H9 (cell line): ENCODE measurements around the gene AP3D1. TPM values are rescaled to one million over a fixed set of nuclear protein-coding genes. Genes with fewer than 3 reads are reported as not detected.

Source experiments
- DNase-seq: peaks from one replicate; pipeline ENCODE4 v3.0.0-alpha.2; 2017
- H2AFZ ChIP-seq: one replicate; pipeline ENCODE4 v1.6.1; 2013; ENCODE audit warnings: mild to moderate bottlenecking, low read length, control low read depth, moderate library complexity
- H2AK5ac ChIP-seq: 2 replicates; pipeline ENCODE4 v1.6.1; 2013; ENCODE audit warnings: low read length, control low read depth, mixed read lengths; ENCODE audit not compliant: insufficient read length
- H2BK120ac ChIP-seq: one replicate; pipeline ENCODE4 v1.6.1; 2013; ENCODE audit warnings: low read depth, mild to moderate bottlenecking, low read length, control low read depth, inconsistent platforms; ENCODE audit not compliant: poor library complexity, severe bottlenecking
- H2BK12ac ChIP-seq: 2 replicates; pipeline ENCODE4 v1.6.1; 2013; ENCODE audit warnings: low read length, control low read depth, mixed read lengths, low read depth; ENCODE audit not compliant: insufficient read length
- H2BK15ac ChIP-seq: 2 replicates; pipeline ENCODE4 v1.6.1; 2013; ENCODE audit warnings: low read depth, low read length, control low read depth
- H2BK20ac ChIP-seq: one replicate; pipeline ENCODE4 v1.6.1; 2013; ENCODE audit warnings: low read depth, mild to moderate bottlenecking, low read length, control low read depth, inconsistent platforms; ENCODE audit not compliant: poor library complexity, severe bottlenecking
- H2BK5ac ChIP-seq: 2 replicates; pipeline ENCODE4 v1.6.1; 2013; ENCODE audit warnings: low read length, control low read depth, mixed read lengths; ENCODE audit not compliant: insufficient read length
- H3K14ac ChIP-seq: 2 replicates; pipeline ENCODE4 v1.6.1; 2013; ENCODE audit warnings: low read length, control low read depth; ENCODE audit not compliant: insufficient read depth
- H3K18ac ChIP-seq: 2 replicates; pipeline ENCODE4 v1.6.1; 2013; ENCODE audit warnings: low read depth, mild to moderate bottlenecking, mixed read lengths, low read length, control low read depth; ENCODE audit not compliant: insufficient read length
- H3K23ac ChIP-seq: 2 replicates; pipeline ENCODE4 v1.6.1; 2013; ENCODE audit warnings: low read length, control low read depth, mixed read lengths, low read depth; ENCODE audit not compliant: insufficient read length
- H3K23me2 ChIP-seq: 2 replicates; pipeline ENCODE4 v1.6.1; 2013; ENCODE audit warnings: low read depth, mild to moderate bottlenecking, mixed read lengths, low read length, control low read depth; ENCODE audit not compliant: insufficient read length, poor library complexity, severe bottlenecking
- H3K27ac ChIP-seq: 2 replicates; pipeline ENCODE4 v1.5.1; 2013; ENCODE audit warnings: low read length, control low read depth, mixed read lengths, low read depth; ENCODE audit not compliant: insufficient read length
- H3K27me3 ChIP-seq: 2 replicates; pipeline ENCODE4 v1.6.1; 2013; ENCODE audit warnings: low read length, control low read depth, inconsistent platforms; ENCODE audit not compliant: insufficient read depth
- H3K4ac ChIP-seq: 2 replicates; pipeline ENCODE4 v1.6.1; 2013; ENCODE audit warnings: low read depth, mild to moderate bottlenecking, control low read depth, inconsistent platforms, low read length, moderate library complexity
- H3K4me1 ChIP-seq: 2 replicates; pipeline ENCODE4 v1.6.1; 2013; ENCODE audit warnings: low read length, control low read depth, inconsistent platforms; ENCODE audit not compliant: insufficient read depth
- H3K4me2 ChIP-seq: 2 replicates; pipeline ENCODE4 v1.6.1; 2013; ENCODE audit warnings: low read length, control low read depth, mixed read lengths; ENCODE audit not compliant: insufficient read length, insufficient read depth
- H3K56ac ChIP-seq: 2 replicates; pipeline ENCODE4 v1.6.1; 2013; ENCODE audit warnings: low read depth, mild to moderate bottlenecking, mixed read lengths, low read length, control low read depth; ENCODE audit not compliant: insufficient read length
- H3K79me1 ChIP-seq: 2 replicates; pipeline ENCODE4 v1.6.1; 2013; ENCODE audit warnings: low read depth, mild to moderate bottlenecking, moderate library complexity, low read length, control low read depth, inconsistent platforms; ENCODE audit not compliant: insufficient read depth, poor library complexity, severe bottlenecking
- H3K79me2 ChIP-seq: 2 replicates; pipeline ENCODE4 v1.6.1; 2013; ENCODE audit warnings: low read length, control low read depth, inconsistent platforms; ENCODE audit not compliant: insufficient read depth
- H3K9ac ChIP-seq: 2 replicates; pipeline ENCODE4 v1.6.1; 2013; ENCODE audit warnings: low read length, control low read depth, mixed read lengths; ENCODE audit not compliant: insufficient read length; ENCODE audit errors: extremely low read depth
- H3K9me3 ChIP-seq: one replicate; pipeline ENCODE4 v1.6.1; 2013; ENCODE audit warnings: low read depth, low read length, inconsistent platforms; ENCODE audit not compliant: control insufficient read depth
- H3T11ph ChIP-seq: one replicate; pipeline ENCODE4 v1.6.1; 2013; ENCODE audit warnings: mild to moderate bottlenecking, low read length, control low read depth, inconsistent platforms
- H4K20me1 ChIP-seq: one replicate; pipeline ENCODE4 v1.6.1; 2013; ENCODE audit not compliant: control insufficient read depth, insufficient read length, insufficient read depth
- H4K5ac ChIP-seq: 2 replicates; pipeline ENCODE4 v1.6.1; 2013; ENCODE audit warnings: low read depth, mild to moderate bottlenecking, mixed read lengths, low read length, control low read depth; ENCODE audit not compliant: insufficient read length
- H4K8ac ChIP-seq: replicated peaks from 2 replicates; pipeline ENCODE4 v1.6.1; 2013; ENCODE audit warnings: low read length, control low read depth, mixed read lengths, low read depth; ENCODE audit not compliant: insufficient read length
- H4K91ac ChIP-seq: 2 replicates; pipeline ENCODE4 v1.6.1; 2013; ENCODE audit warnings: low read depth, mild to moderate bottlenecking, moderate library complexity, mixed read lengths, low read length, control low read depth; ENCODE audit not compliant: insufficient read length
- H3K27ac Mint-ChIP-seq, 3 experiments: 2 replicates in 2 of 3; 3 replicates in 1 of 3; pipeline ENCODE4 v1.8.0; 2020 to 2021; ENCODE audit warnings: mixed read lengths in 3 of 3, mild to moderate bottlenecking in 1 of 3, moderate library complexity in 1 of 3
- H3K27me3 Mint-ChIP-seq: 2 replicates; pipeline ENCODE4 v1.8.0; 2021; ENCODE audit warnings: low read depth, mild to moderate bottlenecking, moderate library complexity, mixed read lengths
- H3K36me3 Mint-ChIP-seq, 3 experiments: 2 replicates in 2 of 3; 3 replicates in 1 of 3; pipeline ENCODE4 v1.8.0; 2020 to 2021; ENCODE audit warnings: low read depth in 3 of 3, mixed read lengths in 3 of 3; ENCODE audit not compliant: insufficient read depth in 1 of 3
- H3K4me1 Mint-ChIP-seq, 2 experiments: 2 replicates each; pipeline ENCODE4 v1.8.0; 2020; ENCODE audit warnings: mixed read lengths in 2 of 2
- H3K4me3 Mint-ChIP-seq, 2 experiments: 2 replicates in 1 of 2; 3 replicates in 1 of 2; pipeline ENCODE4 v1.8.0; 2020 to 2021; ENCODE audit warnings: mild to moderate bottlenecking in 2 of 2, mixed read lengths in 2 of 2, moderate library complexity in 1 of 2
- H3K9me3 Mint-ChIP-seq, 2 experiments: 2 replicates in 1 of 2; 3 replicates in 1 of 2; pipeline ENCODE4 v1.8.0; 2020; ENCODE audit warnings: mild to moderate bottlenecking in 2 of 2, mixed read lengths in 2 of 2, moderate library complexity in 1 of 2
- WGBS: extraction: QIAGEN DNeasy Blood & Tissue Kit; methylation state at CpG from one replicate; pipeline ENCODE4 v1.1.7; 2013; ENCODE audit warnings: missing lambda C conversion rate, low lambda C conversion rate, mixed read lengths; ENCODE audit not compliant: insufficient read length; ENCODE audit errors: extremely low coverage; 5-methylcytosine and 5-hydroxymethylcytosine counted together
- total RNA-seq: library from RNA; stranded (reverse); gene quantifications from 2 replicates; pipeline ENCODE4 v1.2.1, GENCODE V29; 2021
- TF ChIP-seq, protein P1 (sequence below): fragments of 200-600 bp; sonication (generic); conservative IDR thresholded peaks from 3 replicates; pipeline ENCODE4 v1.8.0; 2021; ENCODE audit warnings: antibody characterized with exemption, mild to moderate bottlenecking

Gene AP3D1
- total RNA-seq, 1 experiment from 2014 or later, result 142 TPM

DNA sequence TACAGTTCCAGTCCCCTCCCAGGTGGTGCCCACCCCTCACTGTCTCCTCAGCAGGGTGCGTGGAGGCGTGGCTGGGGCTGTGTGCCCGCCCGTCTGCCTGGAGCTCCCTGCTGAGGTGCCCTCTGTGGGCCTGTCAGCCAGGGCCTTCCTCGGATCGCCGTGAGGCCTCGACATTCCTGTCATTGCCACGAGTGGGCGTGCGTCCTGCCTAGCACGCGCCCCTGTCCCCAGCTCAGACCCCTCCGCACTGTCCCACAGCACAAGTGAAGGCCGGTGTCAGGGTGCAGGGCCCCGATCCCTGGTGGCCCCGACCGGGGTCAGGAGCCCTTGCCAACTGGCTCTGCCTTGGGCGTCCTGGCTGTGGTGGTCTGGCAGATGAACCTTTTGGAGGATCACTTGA, 44.5 kb upstream of the AP3D1 start:
- DNase-seq, result no peak
- Histone ChIP-seq H3K9me3 (no peaks in the 10 kb centered on the region), H4K5ac (no peak overlapping the region), H4K20me1 (peaks cover 5% of the 10 kb centered on the region), H2AFZ (no peak overlapping the region), H3K9ac (no peak overlapping the region), H3K14ac (no peak overlapping the region), H3K23ac (no peak overlapping the region), H2BK12ac (no peak overlapping the region), H3K4me2 (no peak overlapping the region), H4K91ac (no peak overlapping the region), H3K27ac (no peak overlapping the region), H3K4me1 (no peaks in the 10 kb centered on the region), H3K56ac (no peak overlapping the region), H2BK120ac (no peak overlapping the region), H3K18ac (no peak overlapping the region), H3K79me1 (no peaks in the 10 kb centered on the region), H4K8ac (no peak overlapping the region), H3K79me2 (peaks cover 2% of the 10 kb centered on the region; the same call in 1 of the 2 replicates), H2BK20ac (no peak overlapping the region), H2AK5ac (no peak overlapping the region), H2BK15ac (no peak overlapping the region), H2BK5ac (no peak overlapping the region), H3K27me3 (no peaks in the 10 kb centered on the region), H3T11ph (no peak overlapping the region), H3K4ac (no peak overlapping the region), H3K23me2 (no peaks in the 10 kb centered on the region)
- TF ChIP-seq, protein P1, sequence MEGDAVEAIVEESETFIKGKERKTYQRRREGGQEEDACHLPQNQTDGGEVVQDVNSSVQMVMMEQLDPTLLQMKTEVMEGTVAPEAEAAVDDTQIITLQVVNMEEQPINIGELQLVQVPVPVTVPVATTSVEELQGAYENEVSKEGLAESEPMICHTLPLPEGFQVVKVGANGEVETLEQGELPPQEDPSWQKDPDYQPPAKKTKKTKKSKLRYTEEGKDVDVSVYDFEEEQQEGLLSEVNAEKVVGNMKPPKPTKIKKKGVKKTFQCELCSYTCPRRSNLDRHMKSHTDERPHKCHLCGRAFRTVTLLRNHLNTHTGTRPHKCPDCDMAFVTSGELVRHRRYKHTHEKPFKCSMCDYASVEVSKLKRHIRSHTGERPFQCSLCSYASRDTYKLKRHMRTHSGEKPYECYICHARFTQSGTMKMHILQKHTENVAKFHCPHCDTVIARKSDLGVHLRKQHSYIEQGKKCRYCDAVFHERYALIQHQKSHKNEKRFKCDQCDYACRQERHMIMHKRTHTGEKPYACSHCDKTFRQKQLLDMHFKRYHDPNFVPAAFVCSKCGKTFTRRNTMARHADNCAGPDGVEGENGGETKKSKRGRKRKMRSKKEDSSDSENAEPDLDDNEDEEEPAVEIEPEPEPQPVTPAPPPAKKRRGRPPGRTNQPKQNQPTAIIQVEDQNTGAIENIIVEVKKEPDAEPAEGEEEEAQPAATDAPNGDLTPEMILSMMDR, result no peak
- Mint-ChIP-seq H3K4me3 (no peak overlapping the region), H3K9me3 (peaks cover 0 to 5% of the 10 kb centered on the region in 2 experiments; a peak in 1 of 5 replicates), H3K27ac (no peak overlapping the region), H3K36me3 (peaks cover 20 to 44% (median 36%) of the 10 kb centered on the region in 3 experiments; a peak in 6 of 7 replicates), H3K4me1 (peaks cover 3 to 6% of the 10 kb centered on the region in 2 experiments; a peak in 3 of 4 replicates), H3K27me3 (no peaks in the 10 kb centered on the region; the same call in 1 of the 2 replicates)
- WGBS, result no CpG with 5 or more reads among the region's 19 CpGs
